HepG2 (cell line): Measurements from ENCODE around the gene CHKB. TPM values are rescaled to one million over a fixed set of nuclear protein-coding genes. Genes with fewer than 3 reads are reported as not detected.

Experiments
- ARID2 ChIP-seq: sonication (generic); formaldehyde crosslinking; IDR thresholded peaks from 2 replicates; pipeline ENCODE4 v1.8.1; 2022; ENCODE audit warnings: mild to moderate bottlenecking, missing genetic modification reagents, borderline replicate concordance
- CAMTA2 ChIP-seq: sonication (generic); formaldehyde crosslinking; IDR thresholded peaks from 2 replicates; pipeline ENCODE4 v1.4.0; 2020; ENCODE audit warnings: mild to moderate bottlenecking, missing genetic modification reagents, borderline replicate concordance
- FOXM1 ChIP-seq: sonication (generic); formaldehyde crosslinking; IDR thresholded peaks from 2 replicates; pipeline ENCODE4 v1.5.0; 2020; ENCODE audit warnings: missing genetic modification reagents
- KLF15 ChIP-seq: sonication (generic); formaldehyde crosslinking; IDR thresholded peaks from 2 replicates; pipeline ENCODE4 v1.8.1; 2023; ENCODE audit warnings: borderline replicate concordance, mild to moderate bottlenecking, inconsistent platforms, missing genetic modification reagents, mixed read lengths
- MAF1 ChIP-seq: sonication (generic); formaldehyde crosslinking; IDR thresholded peaks from 2 replicates; pipeline ENCODE4 v1.5.0; 2020; ENCODE audit warnings: missing genetic modification reagents, borderline replicate concordance
- NR2F2 ChIP-seq: IDR thresholded peaks from 2 replicates; pipeline ENCODE4 v1.6.1; 2012; ENCODE audit warnings: low read depth, inconsistent platforms, borderline replicate concordance
- PLRG1 ChIP-seq: fragments of 450-650 bp; conservative IDR thresholded peaks from 2 replicates; pipeline ENCODE4 v1.6.1; 2016
- RBM39 ChIP-seq: fragments of 200-400 bp; formaldehyde crosslinking; IDR thresholded peaks from one replicate; pipeline ENCODE4 v1.6.1; 2018; ENCODE audit warnings: antibody characterized with exemption, mild to moderate bottlenecking, low read depth, low read length; ENCODE audit not compliant: poor library complexity, severe bottlenecking
- REPIN1 ChIP-seq: sonication (generic); formaldehyde crosslinking; IDR thresholded peaks from 2 replicates; pipeline ENCODE4 v1.8.0; 2022; ENCODE audit warnings: missing genetic modification reagents, low read depth, mild to moderate bottlenecking, borderline replicate concordance
- ZFYVE20 ChIP-seq: sonication (generic); formaldehyde crosslinking; IDR thresholded peaks from 2 replicates; pipeline ENCODE4 v1.8.0; 2023; ENCODE audit warnings: low read depth, mild to moderate bottlenecking, moderate library complexity, missing genetic modification reagents, borderline replicate concordance
- ZNF282 ChIP-seq: fragments of 450-650 bp; IDR thresholded peaks from 2 replicates; pipeline ENCODE4 v1.6.1; 2018; ENCODE audit not compliant: partially characterized antibody
- ZNF292 ChIP-seq: sonication (generic); formaldehyde crosslinking; IDR thresholded peaks from 2 replicates; pipeline ENCODE4 v1.8.1; 2022; ENCODE audit warnings: mild to moderate bottlenecking, low read depth, missing genetic modification reagents, borderline replicate concordance
- ZNF552 ChIP-seq: sonication (generic); formaldehyde crosslinking; IDR thresholded peaks from 2 replicates; pipeline ENCODE4 v1.9.0; 2022; ENCODE audit warnings: missing genetic modification reagents, mild to moderate bottlenecking, borderline replicate concordance
- ZNF563 ChIP-seq: sonication (generic); formaldehyde crosslinking; IDR thresholded peaks from 2 replicates; pipeline ENCODE4 v1.8.0; 2022; ENCODE audit warnings: mild to moderate bottlenecking, moderate library complexity, missing genetic modification reagents
- ZNF576 ChIP-seq: sonication (generic); formaldehyde crosslinking; IDR thresholded peaks from 2 replicates; pipeline ENCODE4 v1.4.0; 2020; ENCODE audit warnings: mild to moderate bottlenecking, missing genetic modification reagents
- ZZZ3 ChIP-seq: sonication (generic); formaldehyde crosslinking; IDR thresholded peaks from 2 replicates; pipeline ENCODE4 v1.4.0; 2020; ENCODE audit warnings: missing genetic modification reagents, mild to moderate bottlenecking, borderline replicate concordance
- polyA plus RNA-seq, 8 experiments: library from polyadenylated mRNA; depleted of rRNA in 3 of 8; stranded (reverse) in 7 of 8; unstranded in 1 of 8; fragments of >200 nt; fragmentation: Illumina TruSeq in 4 of 8; extraction: Trizol in 4 of 8; gene quantifications; 2 replicates each; pipeline versions ENCODE4 v1.2.1 to v1.2.3, GENCODE V29; 2011 to 2016; ENCODE audit warnings: low read depth in 4 of 8, missing spikeins in 1 of 8, mixed read lengths in 1 of 8; ENCODE audit not compliant: insufficient read depth in 1 of 8
- total RNA-seq, 5 experiments: library from RNA; depleted of rRNA; stranded (reverse); fragments of >200 nt; fragmentation: Illumina TruSeq; extraction: Trizol; gene quantifications; 2 replicates each; pipeline ENCODE4 v1.2.3, GENCODE V29; 2016; ENCODE audit warnings: low read depth in 1 of 5
- TF ChIP-seq, protein P1 (sequence below): IDR thresholded peaks from 2 replicates; pipeline ENCODE4 v1.6.1; 2016; ENCODE audit warnings: missing compliant biosample characterization, missing genetic modification reagents, borderline replicate concordance
- TF ChIP-seq, protein P2 (sequence below): sonication (generic); formaldehyde crosslinking; IDR thresholded peaks from 2 replicates; pipeline ENCODE4 v1.4.0; 2020; ENCODE audit warnings: missing genetic modification reagents, borderline replicate concordance
- TF ChIP-seq, protein P3 (sequence below): sonication (generic); formaldehyde crosslinking; IDR thresholded peaks from 2 replicates; pipeline ENCODE4 v1.9.0; 2021; ENCODE audit warnings: missing genetic modification reagents, mild to moderate bottlenecking, borderline replicate concordance
- TF ChIP-seq, protein P4 (sequence below): sonication (generic); formaldehyde crosslinking; IDR thresholded peaks from 2 replicates; pipeline ENCODE4 v1.4.0; 2020; ENCODE audit warnings: missing genetic modification reagents

The CHKB gene
- total and polyA plus RNA-seq, 2 of the 13 experiments (the other 11 are each of a cell fraction or from before 2014, with no cell fraction given) = 24.5 to 42.7 TPM

DNA sequence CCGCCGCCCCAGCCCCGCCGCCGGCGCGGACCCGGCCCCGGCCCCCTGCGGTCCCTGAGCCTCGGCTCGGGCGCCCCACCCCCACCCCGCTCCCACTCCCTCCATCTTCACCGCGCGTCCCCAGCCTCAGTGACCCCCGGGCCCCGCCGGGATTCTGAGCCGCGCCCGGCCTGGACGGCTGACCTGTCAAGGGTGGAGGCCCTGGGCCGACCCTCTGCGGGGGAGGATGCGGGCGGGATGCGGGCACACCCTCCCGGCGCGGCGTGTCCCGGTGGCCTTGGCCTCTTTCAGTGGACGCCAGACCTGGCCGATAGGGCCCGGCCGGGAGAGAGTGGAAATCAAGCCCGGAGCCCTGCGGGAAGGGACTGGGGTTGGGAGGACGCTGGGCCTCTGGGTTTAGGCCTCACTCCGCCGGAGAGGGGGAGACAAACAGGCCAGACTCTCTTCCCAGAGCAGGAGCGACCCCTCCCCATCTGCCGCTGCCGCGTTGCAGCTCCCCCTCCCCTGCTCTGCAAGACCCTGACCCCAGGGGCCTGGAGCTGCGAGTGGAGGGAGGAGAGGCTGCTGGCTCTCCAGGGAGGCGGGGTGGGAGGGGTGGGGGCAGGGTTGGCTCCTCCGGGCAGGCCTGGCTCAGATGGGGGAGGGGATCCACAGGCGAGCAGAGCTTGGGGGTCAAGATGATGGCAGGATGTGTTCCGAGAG is 18.5 kb upstream of the CHKB start (continued):
- no peak for TF ChIP-seq ZNF282
- no peak for TF ChIP-seq ZNF292
- TF ChIP-seq MAF1 (CRISPR knock-in tag) = no peak
- TF ChIP-seq PLRG1 = no peak
- TF ChIP-seq ZNF563 (CRISPR knock-in tag) = 0 out of 2 replicates have a peak, but pooled peaks have one; percentile 27
- TF ChIP-seq, protein P1, sequence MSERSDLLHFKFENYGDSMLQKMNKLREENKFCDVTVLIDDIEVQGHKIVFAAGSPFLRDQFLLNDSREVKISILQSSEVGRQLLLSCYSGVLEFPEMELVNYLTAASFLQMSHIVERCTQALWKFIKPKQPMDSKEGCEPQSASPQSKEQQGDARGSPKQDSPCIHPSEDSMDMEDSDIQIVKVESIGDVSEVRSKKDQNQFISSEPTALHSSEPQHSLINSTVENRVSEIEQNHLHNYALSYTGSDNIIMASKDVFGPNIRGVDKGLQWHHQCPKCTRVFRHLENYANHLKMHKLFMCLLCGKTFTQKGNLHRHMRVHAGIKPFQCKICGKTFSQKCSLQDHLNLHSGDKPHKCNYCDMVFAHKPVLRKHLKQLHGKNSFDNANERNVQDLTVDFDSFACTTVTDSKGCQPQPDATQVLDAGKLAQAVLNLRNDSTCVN (CRISPR knock-in tag) = no peak
- TF ChIP-seq CAMTA2 (CRISPR knock-in tag) = no peak
- TF ChIP-seq ARID2 = no peak
- TF ChIP-seq FOXM1 (CRISPR knock-in tag) = no peak
- TF ChIP-seq REPIN1 (CRISPR knock-in tag) = no peak
- no peak for TF ChIP-seq ZFYVE20 (CRISPR knock-in tag)
- no peak for TF ChIP-seq KLF15 (CRISPR knock-in tag)
- TF ChIP-seq, protein P2, sequence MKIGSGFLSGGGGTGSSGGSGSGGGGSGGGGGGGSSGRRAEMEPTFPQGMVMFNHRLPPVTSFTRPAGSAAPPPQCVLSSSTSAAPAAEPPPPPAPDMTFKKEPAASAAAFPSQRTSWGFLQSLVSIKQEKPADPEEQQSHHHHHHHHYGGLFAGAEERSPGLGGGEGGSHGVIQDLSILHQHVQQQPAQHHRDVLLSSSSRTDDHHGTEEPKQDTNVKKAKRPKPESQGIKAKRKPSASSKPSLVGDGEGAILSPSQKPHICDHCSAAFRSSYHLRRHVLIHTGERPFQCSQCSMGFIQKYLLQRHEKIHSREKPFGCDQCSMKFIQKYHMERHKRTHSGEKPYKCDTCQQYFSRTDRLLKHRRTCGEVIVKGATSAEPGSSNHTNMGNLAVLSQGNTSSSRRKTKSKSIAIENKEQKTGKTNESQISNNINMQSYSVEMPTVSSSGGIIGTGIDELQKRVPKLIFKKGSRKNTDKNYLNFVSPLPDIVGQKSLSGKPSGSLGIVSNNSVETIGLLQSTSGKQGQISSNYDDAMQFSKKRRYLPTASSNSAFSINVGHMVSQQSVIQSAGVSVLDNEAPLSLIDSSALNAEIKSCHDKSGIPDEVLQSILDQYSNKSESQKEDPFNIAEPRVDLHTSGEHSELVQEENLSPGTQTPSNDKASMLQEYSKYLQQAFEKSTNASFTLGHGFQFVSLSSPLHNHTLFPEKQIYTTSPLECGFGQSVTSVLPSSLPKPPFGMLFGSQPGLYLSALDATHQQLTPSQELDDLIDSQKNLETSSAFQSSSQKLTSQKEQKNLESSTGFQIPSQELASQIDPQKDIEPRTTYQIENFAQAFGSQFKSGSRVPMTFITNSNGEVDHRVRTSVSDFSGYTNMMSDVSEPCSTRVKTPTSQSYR (CRISPR knock-in tag) = no peak
- no peak for TF ChIP-seq ZNF552 (CRISPR knock-in tag)
- no peak for TF ChIP-seq ZNF576 (CRISPR knock-in tag)
- no peak for TF ChIP-seq RBM39
- no peak for TF ChIP-seq ZZZ3 (CRISPR knock-in tag)
- no peak for TF ChIP-seq NR2F2
- TF ChIP-seq, protein P3, sequence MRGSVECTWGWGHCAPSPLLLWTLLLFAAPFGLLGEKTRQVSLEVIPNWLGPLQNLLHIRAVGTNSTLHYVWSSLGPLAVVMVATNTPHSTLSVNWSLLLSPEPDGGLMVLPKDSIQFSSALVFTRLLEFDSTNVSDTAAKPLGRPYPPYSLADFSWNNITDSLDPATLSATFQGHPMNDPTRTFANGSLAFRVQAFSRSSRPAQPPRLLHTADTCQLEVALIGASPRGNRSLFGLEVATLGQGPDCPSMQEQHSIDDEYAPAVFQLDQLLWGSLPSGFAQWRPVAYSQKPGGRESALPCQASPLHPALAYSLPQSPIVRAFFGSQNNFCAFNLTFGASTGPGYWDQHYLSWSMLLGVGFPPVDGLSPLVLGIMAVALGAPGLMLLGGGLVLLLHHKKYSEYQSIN (CRISPR knock-in tag) = no peak
- TF ChIP-seq, protein P4, sequence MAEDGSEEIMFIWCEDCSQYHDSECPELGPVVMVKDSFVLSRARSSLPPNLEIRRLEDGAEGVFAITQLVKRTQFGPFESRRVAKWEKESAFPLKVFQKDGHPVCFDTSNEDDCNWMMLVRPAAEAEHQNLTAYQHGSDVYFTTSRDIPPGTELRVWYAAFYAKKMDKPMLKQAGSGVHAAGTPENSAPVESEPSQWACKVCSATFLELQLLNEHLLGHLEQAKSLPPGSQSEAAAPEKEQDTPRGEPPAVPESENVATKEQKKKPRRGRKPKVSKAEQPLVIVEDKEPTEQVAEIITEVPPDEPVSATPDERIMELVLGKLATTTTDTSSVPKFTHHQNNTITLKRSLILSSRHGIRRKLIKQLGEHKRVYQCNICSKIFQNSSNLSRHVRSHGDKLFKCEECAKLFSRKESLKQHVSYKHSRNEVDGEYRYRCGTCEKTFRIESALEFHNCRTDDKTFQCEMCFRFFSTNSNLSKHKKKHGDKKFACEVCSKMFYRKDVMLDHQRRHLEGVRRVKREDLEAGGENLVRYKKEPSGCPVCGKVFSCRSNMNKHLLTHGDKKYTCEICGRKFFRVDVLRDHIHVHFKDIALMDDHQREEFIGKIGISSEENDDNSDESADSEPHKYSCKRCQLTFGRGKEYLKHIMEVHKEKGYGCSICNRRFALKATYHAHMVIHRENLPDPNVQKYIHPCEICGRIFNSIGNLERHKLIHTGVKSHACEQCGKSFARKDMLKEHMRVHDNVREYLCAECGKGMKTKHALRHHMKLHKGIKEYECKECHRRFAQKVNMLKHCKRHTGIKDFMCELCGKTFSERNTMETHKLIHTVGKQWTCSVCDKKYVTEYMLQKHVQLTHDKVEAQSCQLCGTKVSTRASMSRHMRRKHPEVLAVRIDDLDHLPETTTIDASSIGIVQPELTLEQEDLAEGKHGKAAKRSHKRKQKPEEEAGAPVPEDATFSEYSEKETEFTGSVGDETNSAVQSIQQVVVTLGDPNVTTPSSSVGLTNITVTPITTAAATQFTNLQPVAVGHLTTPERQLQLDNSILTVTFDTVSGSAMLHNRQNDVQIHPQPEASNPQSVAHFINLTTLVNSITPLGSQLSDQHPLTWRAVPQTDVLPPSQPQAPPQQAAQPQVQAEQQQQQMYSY (CRISPR knock-in tag) = no peak; the same call in 1 of the 2 replicates
